Measurements from ENCODE around the gene GRK5.

GRCh38 chr10:119205894-119206602, 1.3 kb upstream of the GRK5 start:
- TF ChIP-seq CTCF (conservative IDR thresholded peaks at IDR 0.05; ENCODE audit: low read depth, low read length) = no peak
- no peak for TF ChIP-seq EZH2phosphoT487 (IDR thresholded peaks at IDR 0.05; ENCODE audit: borderline replicate concordance, low read length)
